ENCODE measurements around the gene GNAT1.
"Not testable (repeated sequence)": the region's sequence is repeated elsewhere in the genome, so short reads cannot be mapped to it uniquely, and the experiment has no call there.

The GNAT1 gene

DNA sequence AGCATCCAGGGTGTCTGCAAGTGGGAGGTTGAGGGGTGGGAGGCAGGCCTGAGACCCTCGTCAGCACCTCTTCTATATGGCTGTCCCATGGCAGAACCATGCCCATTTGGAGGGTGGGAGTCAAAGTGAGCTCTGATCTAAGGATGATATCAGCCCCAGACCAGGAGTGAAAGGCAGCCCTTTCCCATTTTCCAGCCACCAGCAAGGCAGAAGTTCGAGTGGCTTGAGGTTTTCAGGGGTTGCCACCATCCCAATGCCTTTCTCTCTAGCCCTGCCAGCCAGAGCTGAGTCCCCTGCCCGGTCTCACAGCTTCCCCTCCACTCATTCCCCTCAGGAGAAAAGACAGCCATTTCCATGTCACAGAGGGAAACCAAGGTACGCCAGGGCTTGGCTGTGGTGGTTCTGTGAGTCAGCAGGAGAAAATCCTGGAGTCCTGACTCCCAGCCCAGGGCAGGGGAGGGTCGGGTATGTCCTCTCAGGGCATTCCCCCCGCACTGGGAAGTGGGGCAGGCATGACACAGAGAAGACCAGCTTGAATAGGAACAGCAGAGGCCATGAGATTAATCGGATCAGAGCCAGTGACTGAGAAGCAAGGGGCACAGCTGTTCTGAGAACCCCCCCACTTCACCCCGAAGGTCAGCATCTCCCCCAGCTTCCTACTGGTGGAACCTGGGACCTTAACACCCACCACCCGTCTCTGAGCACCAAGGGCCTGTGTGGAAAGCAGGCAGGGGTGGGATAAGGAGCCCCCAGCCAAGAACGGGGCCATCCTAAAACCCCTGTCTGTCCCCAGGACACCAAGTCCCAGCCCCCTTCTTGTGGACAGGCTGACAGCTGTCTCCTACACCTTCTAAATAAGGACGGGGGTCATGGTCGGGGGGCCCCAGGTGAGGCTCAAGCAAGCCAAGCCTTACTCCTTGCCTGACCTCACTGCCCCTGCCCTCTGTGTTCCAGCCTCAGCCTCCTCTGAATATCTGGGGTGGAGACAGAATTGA lies 12.7 kb downstream of the GNAT1 start:
- no peak for DNase-seq

GRCh38 chr3:50204804-50205412 lies 13.5 kb downstream of the GNAT1 start, which contains the start of gene SLC38A3:
Gene SLC38A3 (plus strand): TSS chr3:50205271. CDS start chr3:50214200, 8,929 bp downstream.
- DNase-seq = no peak

DNA sequence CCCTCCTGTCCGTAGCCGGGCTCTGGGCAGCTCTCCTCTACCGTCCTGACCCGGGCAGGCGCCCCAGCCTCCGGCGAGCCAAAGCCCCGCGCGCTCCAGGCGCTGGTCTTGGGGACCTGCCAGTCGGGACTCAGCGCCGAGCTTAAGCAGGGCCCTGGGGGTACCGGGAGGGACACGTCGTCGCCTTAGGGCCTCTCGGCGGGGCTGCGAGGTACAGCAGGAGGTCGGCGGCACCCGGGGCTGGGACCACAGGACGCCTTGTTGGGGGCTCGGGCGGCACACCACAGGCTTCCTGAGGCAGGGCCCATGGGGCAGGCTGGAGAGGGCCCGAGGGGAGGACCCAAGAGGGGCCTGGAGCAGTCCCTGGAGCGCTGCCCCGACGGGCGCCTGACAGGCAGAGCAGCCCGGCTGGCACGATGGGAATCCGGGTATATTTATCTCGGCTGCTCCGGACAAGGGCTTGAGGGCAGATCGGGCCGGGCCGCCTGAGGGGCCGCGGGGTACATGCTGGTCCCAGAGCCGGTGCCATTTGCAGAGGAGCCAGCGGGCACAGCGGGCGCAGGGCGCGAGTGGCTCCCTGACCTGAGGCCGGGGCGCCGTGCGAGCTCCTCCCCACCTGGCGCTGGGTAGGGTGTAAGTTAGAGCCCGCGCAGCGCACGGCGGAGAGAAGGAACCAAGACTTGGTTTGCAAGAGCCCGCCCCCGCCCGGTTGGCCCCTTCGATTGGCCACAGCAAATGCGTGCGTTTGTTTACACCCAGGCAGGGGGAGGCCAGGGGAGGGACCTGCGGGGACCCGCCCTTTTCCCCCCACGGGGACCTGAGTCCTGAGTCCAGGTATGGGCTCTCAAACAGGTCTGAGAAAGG lies 14.2 kb downstream of the GNAT1 start:
- DNase-seq = peak; percentile 24

- DNase-seq = no peak
Measured at GRCh38 chr3:50207359-50208042, 16.1 kb downstream of the GNAT1 start.

DNA sequence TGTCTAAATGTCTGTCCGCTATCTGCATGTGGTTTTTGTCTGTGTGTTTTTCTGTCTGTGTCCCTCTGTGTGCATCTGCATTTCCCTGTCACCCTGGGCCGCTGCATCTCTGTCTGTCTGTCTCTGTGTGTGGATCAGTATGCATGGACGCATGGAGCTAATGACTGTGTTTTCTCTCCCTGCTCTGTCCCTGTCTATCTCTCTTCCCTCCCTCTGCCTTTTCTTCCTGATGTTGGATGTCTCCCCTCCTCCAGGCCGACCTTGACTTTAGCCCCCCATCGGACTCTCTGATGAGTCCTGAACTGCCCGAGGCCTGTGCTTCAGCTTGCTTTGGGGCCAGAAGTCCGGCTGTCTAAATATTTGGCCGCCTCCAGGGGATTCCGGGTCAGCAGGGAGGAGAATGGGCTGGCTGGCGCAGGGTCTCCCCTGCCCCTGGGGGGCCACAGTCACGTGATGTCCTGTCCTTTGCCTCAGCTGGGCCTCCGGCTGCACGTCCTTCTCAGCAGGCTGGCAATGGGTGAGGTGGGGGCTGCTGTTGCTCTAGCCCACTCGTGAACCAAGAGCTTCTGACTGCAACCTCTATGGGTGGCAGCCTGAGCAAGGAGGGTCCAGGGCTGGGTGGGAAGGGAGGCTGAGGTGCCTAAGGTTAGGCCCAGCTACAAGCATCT lies 17.4 kb downstream of the GNAT1 start:
- DNase-seq = no peak

- DNase-seq = no peak
Measured at GRCh38 chr3:50210176-50210509, 18.7 kb downstream of the GNAT1 start.

GRCh38 chr3:50210510-50211367 lies 19.3 kb downstream of the GNAT1 start:
- DNase-seq = no peak

GRCh38 chr3:50211368-50211717 lies 19.9 kb downstream of the GNAT1 start:
- not testable (repeated sequence) for DNase-seq

DNA sequence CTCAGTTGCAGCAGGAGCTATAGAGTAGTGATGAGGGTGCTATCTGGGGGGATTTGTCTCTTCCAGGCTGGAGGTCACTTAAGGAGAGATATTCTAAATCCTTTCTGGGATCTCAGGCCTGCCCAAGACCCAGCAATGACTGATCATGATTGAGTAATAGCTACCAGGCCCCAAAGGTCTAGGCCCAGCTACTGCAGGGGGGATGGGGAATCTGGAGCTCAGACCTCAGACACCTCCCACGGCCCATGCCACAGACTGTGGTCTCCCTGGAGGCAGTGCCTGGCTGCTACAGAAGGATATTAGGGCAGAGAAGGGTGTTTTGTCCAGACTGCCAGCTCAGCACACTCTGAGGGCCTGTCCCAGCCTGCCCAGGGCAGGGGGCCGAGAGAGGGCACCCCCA lies 20.5 kb downstream of the GNAT1 start:
- DNase-seq = peak; percentile 52

DNA sequence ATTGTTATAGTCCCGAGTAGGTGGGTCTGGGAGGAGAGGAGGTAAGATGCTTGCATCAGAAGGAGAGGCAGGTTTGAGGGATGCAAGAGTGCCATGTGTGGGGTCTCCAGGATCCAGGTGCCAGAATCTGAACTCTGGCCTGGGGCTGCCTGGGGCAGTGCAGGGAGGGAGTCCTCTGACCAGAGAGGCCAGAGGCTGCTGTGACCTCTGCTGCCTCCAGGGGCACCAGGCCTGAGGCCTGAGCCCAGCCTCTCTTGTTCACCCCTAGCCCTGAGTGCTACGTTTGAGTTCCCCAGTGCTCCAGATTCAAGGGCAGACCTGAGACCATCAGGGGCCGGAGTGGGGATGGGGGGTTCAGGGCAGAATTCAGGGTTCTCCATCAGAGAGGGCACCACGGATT lies 21.1 kb downstream of the GNAT1 start:
- DNase-seq = no peak

GRCh38 chr3:50212971-50213370 lies 21.6 kb downstream of the GNAT1 start:
- no peak for DNase-seq

DNA sequence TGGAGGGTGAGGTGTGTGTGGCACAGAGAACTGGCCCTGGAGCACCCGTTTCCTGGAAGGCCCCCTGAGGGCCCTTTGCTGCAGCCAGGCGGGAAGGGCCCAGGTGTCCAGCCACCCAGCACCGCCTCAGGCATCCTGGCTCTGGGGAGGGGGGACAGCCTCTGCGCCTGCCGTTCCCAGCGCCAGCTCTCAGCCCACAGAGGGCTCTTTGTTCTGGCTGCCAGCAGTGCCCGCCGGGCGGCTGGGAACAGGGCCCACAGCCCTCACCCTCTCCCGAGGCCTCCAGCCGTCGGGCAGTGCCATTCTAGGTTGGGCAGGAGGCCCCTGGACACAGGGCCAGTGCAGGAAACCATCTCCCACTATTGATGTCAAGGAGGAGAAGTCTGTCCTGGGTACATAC lies 22.0 kb downstream of the GNAT1 start:
- DNase-seq = no peak

DNA sequence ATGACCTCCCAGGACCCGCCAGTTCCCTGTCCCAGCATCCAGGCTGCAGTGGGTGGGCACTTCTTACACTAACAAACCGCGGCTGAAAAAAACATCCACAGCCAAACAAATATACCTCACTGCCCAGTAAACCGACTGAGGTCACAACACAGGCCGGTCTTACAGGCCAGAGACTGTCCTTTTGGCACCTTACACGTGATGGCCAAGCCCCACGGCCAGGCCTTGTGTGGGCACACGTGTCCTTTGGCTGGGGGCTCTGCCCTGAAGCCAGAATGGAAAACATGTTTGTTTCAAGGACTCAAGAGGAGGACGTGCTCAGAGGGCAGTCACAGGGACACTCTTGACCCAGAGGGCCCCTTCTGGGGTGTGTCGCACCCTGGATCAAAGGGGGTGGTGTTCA lies 23.4 kb downstream of the GNAT1 start:
- DNase-seq = no peak

GRCh38 chr3:50215529-50215928 lies 24.1 kb downstream of the GNAT1 start:
- DNase-seq = no peak

DNA sequence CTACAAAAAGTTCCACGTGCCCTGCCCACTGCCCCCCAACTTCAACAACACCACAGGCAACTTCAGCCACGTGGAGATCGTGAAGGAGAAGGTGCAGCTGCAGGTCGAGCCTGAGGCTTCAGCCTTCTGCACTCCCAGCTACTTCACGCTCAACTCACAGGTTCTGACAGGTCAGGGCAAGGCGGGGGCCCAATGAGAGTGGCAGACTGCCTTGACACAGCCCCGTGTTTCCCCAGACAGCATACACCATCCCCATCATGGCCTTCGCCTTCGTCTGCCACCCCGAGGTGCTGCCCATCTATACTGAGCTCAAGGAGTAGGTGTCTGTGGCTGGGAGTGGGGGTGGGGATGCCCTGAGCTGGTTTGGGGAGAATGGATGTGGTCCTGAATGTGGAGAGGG lies 26.3 kb downstream of the GNAT1 start:
- no peak for DNase-seq

DNA sequence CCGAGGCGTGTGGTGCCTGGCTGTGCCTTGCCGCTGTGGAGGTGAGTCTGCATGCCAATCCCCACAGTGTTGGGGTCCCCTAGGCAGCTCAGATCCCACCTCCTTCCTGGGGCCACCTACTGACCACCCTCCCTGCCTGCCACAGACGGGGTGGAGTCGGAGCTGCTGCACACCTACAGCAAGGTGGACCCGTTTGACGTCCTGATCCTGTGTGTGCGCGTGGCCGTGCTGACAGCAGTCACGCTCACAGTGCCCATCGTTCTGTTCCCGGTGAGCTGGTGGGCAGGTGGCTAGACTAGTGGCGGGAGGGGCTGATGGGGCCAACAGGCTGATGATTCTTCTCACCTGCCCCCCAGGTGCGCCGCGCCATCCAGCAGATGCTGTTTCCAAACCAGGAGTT lies 27.0 kb downstream of the GNAT1 start:
- no peak for DNase-seq

- no peak for DNase-seq
Measured at GRCh38 chr3:50219285-50219684, 27.9 kb downstream of the GNAT1 start.

- DNase-seq = no peak
Measured at GRCh38 chr3:50220109-50220508, 28.7 kb downstream of the GNAT1 start.

GRCh38 chr3:50221051-50221410 lies 29.6 kb downstream of the GNAT1 start:
- DNase-seq = no peak

DNA sequence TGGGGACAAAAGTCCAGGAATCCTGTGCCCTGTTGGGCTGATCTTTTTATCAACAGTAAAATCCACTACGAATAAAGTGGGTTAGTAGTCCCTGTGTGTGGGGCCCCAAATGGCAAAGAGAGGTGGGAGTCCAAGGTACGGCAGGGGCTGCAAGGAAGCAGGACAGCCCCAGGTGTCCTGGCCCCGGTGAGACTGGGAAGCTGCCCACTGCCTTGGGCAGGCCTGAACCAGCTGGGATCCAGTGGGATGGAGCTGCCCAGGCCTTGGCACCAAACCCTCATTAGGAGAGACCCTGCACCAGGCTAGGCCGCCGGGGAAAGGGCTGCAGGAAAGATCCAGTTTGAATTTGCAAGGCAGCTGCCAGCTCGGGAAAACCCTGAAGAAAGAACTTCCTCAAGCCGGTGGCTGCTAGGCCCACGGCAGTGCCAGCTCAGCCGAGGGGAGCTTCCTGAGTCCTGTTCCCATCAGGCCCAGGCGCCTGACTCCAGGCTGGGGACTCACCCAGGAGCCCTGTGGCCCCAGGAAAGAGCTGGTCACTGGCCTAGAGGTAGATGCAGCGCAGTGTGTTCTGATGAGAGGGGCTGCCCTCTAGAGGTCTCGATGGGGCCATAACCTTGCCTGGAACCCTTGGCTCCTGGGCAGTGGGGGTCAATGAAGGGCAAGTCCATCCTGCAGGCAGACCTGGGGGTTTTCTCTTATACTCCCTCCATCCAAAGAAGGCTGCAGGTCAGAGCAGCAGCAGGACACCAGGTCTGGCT lies 30.2 kb downstream of the GNAT1 start:
- DNase-seq = no peak

- no peak for DNase-seq
Measured at GRCh38 chr3:50222169-50222528, 30.7 kb downstream of the GNAT1 start.
